Hepatocyte (in vitro differentiated cells): ENCODE data around the gene RIN3. TPM values are rescaled to one million over a fixed set of nuclear protein-coding genes. Genes with fewer than 3 reads are reported as not detected.
"Not testable (repeated sequence)": the region's sequence is repeated elsewhere in the genome, so short reads cannot be mapped to it uniquely, and the experiment has no call there.

ENCODE experiments used
- DNase-seq: peaks from one replicate; pipeline ENCODE4 v3.0.0-alpha.2; 2016; ENCODE audit warnings: low spot score
- H2AFZ ChIP-seq: fragments of 200-600 bp; sonication (generic); 2 replicates; pipeline ENCODE4 v1.6.0; 2016; ENCODE audit warnings: antibody characterized with exemption, mild to moderate bottlenecking
- H3K27ac ChIP-seq: fragments of 200-600 bp; sonication (generic); 2 replicates; pipeline ENCODE4 v1.5.1; 2016; ENCODE audit warnings: mild to moderate bottlenecking
- H3K27me3 ChIP-seq: fragments of 200-600 bp; sonication (generic); 2 replicates; pipeline ENCODE4 v1.6.1; 2016
- H3K36me3 ChIP-seq: fragments of 200-600 bp; sonication (generic); replicated peaks from 2 replicates; pipeline ENCODE4 v1.5.1; 2016; ENCODE audit warnings: low read depth; ENCODE audit not compliant: insufficient read depth
- H3K4me1 ChIP-seq: fragments of 200-600 bp; sonication (generic); 2 replicates; pipeline ENCODE4 v1.5.1; 2016; ENCODE audit warnings: mild to moderate bottlenecking, moderate library complexity; ENCODE audit not compliant: insufficient read depth
- H3K4me2 ChIP-seq: fragments of 200-600 bp; sonication (generic); 2 replicates; pipeline ENCODE4 v1.6.0; 2016
- H3K4me3 ChIP-seq: fragments of 200-600 bp; sonication (generic); 2 replicates; pipeline ENCODE4 v1.5.1; 2016; ENCODE audit warnings: mild to moderate bottlenecking
- H3K79me2 ChIP-seq: fragments of 200-600 bp; sonication (generic); 2 replicates; pipeline ENCODE4 v1.6.0; 2017; ENCODE audit warnings: mild to moderate bottlenecking
- H3K9me2 ChIP-seq: fragments of 200-600 bp; sonication (generic); replicated peaks from 2 replicates; pipeline ENCODE4 v1.6.0; 2017; ENCODE audit warnings: mild to moderate bottlenecking; ENCODE audit not compliant: insufficient read depth
- H3K9me3 ChIP-seq: fragments of 200-600 bp; sonication (generic); 2 replicates; pipeline ENCODE4 v1.5.1; 2016; ENCODE audit warnings: low read depth, mild to moderate bottlenecking
- H4K20me1 ChIP-seq: fragments of 200-600 bp; sonication (generic); 2 replicates; pipeline ENCODE4 v1.6.0; 2016; ENCODE audit warnings: mild to moderate bottlenecking; ENCODE audit not compliant: insufficient read depth, poor library complexity, severe bottlenecking
- CTCF ChIP-seq: fragments of 200-600 bp; sonication (generic); IDR thresholded peaks from 2 replicates; pipeline ENCODE4 v1.5.1; 2016; ENCODE audit warnings: antibody characterized with exemption, mild to moderate bottlenecking; ENCODE audit not compliant: poor library complexity
- EZH2 ChIP-seq: fragments of 200-600 bp; sonication (generic); IDR thresholded peaks from 2 replicates; pipeline ENCODE4 v1.6.1; 2016; ENCODE audit warnings: antibody characterized with exemption, mild to moderate bottlenecking, borderline replicate concordance
- EZH2phosphoT487 ChIP-seq: fragments of 200-600 bp; sonication (generic); IDR thresholded peaks from one replicate; pipeline ENCODE4 v1.6.1; 2018; ENCODE audit warnings: antibody characterized with exemption, mild to moderate bottlenecking, low read depth, moderate library complexity; ENCODE audit not compliant: unreplicated experiment, severe bottlenecking
- WGBS: methylation state at CpG from one replicate; pipeline ENCODE4 v1.1.6; 2016; ENCODE audit warnings: low lambda C conversion rate; ENCODE audit errors: missing lambda C conversion rate; 5-methylcytosine and 5-hydroxymethylcytosine counted together
- polyA plus RNA-seq: library from polyadenylated mRNA; unstranded; fragments of >200 nt; fragmentation: Nextera tagmentation; extraction: Ambion mirVana; gene quantifications from 2 replicates; pipeline ENCODE4 v1.2.1, GENCODE V29; 2016
- total RNA-seq: library from RNA; depleted of rRNA; stranded (reverse); fragments of >200 nt; gene quantifications from 2 replicates; pipeline ENCODE4 v1.2.3, GENCODE V29; 2014

Gene RIN3
- total and polyA plus RNA-seq, 2 experiments from 2014 or later: 4.2 to 11.8 TPM

GRCh38 chr14:92712654-92713051, 199.1 kb downstream of the RIN3 start:
- Histone ChIP-seq H3K9me2 (no peaks in the 10 kb centered on the region), H2AFZ (no peak overlapping the region), H3K4me2 (no peak overlapping the region), H4K20me1 (no peaks in the 10 kb centered on the region), H3K27ac (no peak overlapping the region), H3K27me3 (no peaks in the 10 kb centered on the region), H3K9me3 (no peaks in the 10 kb centered on the region), H3K79me2 (no peaks in the 10 kb centered on the region), H3K36me3 (no peaks in the 10 kb centered on the region), H3K4me1 (no peaks in the 10 kb centered on the region), H3K4me3 (no peak overlapping the region)
- WGBS: over 99% methylated on average over 8 of the region's 8 CpGs
- TF ChIP-seq EZH2phosphoT487: no peak
- DNase-seq: no peak

GRCh38 chr14:92714739-92715307, 201.2 kb downstream of the RIN3 start:
- not testable (repeated sequence) for H3K27ac ChIP-seq, H3K4me3 ChIP-seq, H3K9me3 ChIP-seq, H3K4me1 ChIP-seq, H3K27me3 ChIP-seq, H3K36me3 ChIP-seq, H4K20me1 ChIP-seq, H3K9me2 ChIP-seq, H3K79me2 ChIP-seq, H2AFZ ChIP-seq, H3K4me2 ChIP-seq
- 80% methylated on average over 7 of the region's 7 CpGs for WGBS
- peak; percentile 63 for TF ChIP-seq CTCF
- DNase-seq: peak; percentile 71

- 97% methylated on average over 10 of the region's 10 CpGs for WGBS
- H3K27me3 ChIP-seq: no peaks in the 10 kb centered on the region
- no peak for TF ChIP-seq EZH2phosphoT487
- TF ChIP-seq EZH2: no peak
- TF ChIP-seq CTCF: no peak
- H3K27ac ChIP-seq: no peak overlapping the region
- H3K9me2 ChIP-seq: no peaks in the 10 kb centered on the region
- no peaks in the 10 kb centered on the region for H4K20me1 ChIP-seq
- no peak overlapping the region for H3K4me3 ChIP-seq
- H3K9me3 ChIP-seq: no peaks in the 10 kb centered on the region
- no peak for DNase-seq
- peaks cover 5% of the 10 kb centered on the region for H3K4me1 ChIP-seq
- H2AFZ ChIP-seq: no peak overlapping the region
- H3K4me2 ChIP-seq: no peak overlapping the region
- peaks cover 4% of the 10 kb centered on the region for H3K79me2 ChIP-seq
- no peaks in the 10 kb centered on the region for H3K36me3 ChIP-seq
These were observed 202.6 kb downstream of the RIN3 start for GRCh38 chr14:92716131-92716530.

- Histone ChIP-seq H3K27me3 (no peaks in the 10 kb centered on the region), H3K4me1 (peaks cover 5% of the 10 kb centered on the region), H3K9me3 (no peaks in the 10 kb centered on the region), H3K27ac (no peak overlapping the region), H3K9me2 (no peaks in the 10 kb centered on the region), H3K4me2 (no peak overlapping the region), H2AFZ (no peak overlapping the region), H3K79me2 (peaks cover 12% of the 10 kb centered on the region), H4K20me1 (no peaks in the 10 kb centered on the region), H3K4me3 (no peak overlapping the region), H3K36me3 (no peaks in the 10 kb centered on the region)
- DNase-seq: no peak
- TF ChIP-seq EZH2phosphoT487 (no peak), CTCF (no peak), EZH2 (no peak)
- WGBS: 76% methylated on average over 11 of the region's 11 CpGs
These were observed 204.0 kb downstream of the RIN3 start for GRCh38 chr14:92717571-92718042.
